ENCODE results near the gene YWHAB. TPM values are rescaled to one million over a fixed set of nuclear protein-coding genes. Genes with fewer than 3 reads are reported as not detected.

The YWHAB gene
- total RNA-seq, result 145 and 156 TPM in 2 replicates

GRCh38 chr20:44885392-44886265 is at the start of gene YWHAB:
YWHAB (plus strand) TSS chr20:44885705; CDS start chr20:44901534, 15,829 bp downstream.

GRCh38 chr20:44909872-44910689 is 24.6 kb downstream of the YWHAB start, which contains the start of gene PABPC1L:
PABPC1L (plus strand) TSS chr20:44910060; CDS start chr20:44910144, 84 bp downstream.

Other genes with a start within 250 kb of the YWHAB start
- 16.1 TPM in 2 replicates for gene ADA, start 234.0 kb upstream of the YWHAB start, total RNA-seq
- gene CCN5, start 170.3 kb upstream of the YWHAB start, total RNA-seq, result not detected in 2 replicates
- gene KCNK15, start 139.8 kb upstream of the YWHAB start, total RNA-seq, result not detected in 2 replicates
- gene RIMS4, start 75.2 kb upstream of the YWHAB start, total RNA-seq, result not detected in 2 replicates
- 1.6 and 3.4 TPM in 2 replicates for gene PABPC1L, start 24.4 kb downstream of the YWHAB start, total RNA-seq
- gene TOMM34, start 74.7 kb downstream of the YWHAB start, total RNA-seq, result 56.7 and 64.9 TPM in 2 replicates
- gene STK4, start 80.8 kb downstream of the YWHAB start, total RNA-seq, result 10.4 and 10.7 TPM in 2 replicates
- gene KCNS1, start 215.4 kb downstream of the YWHAB start, total RNA-seq, result 0.05 and 0.20 TPM in 2 replicates
- gene WFDC5, start 229.5 kb downstream of the YWHAB start, total RNA-seq, result not detected in 2 replicates
- not detected in 2 replicates for gene WFDC12, start 238.8 kb downstream of the YWHAB start, total RNA-seq